Fibroblast of lung (primary cell): ENCODE data around the gene RAB42. TPM values are rescaled to one million over a fixed set of nuclear protein-coding genes. Genes with fewer than 3 reads are reported as not detected.
A peak's percentile ranks its signal among the peaks of the same experiment; 100 is the strongest.

ENCODE experiments used
- DNase-seq, 2 donors: peaks; one replicate each; pipeline versions ENCODE4 v3.0.0 to v3.0.0-alpha.2; 2010; ENCODE audit warnings: low read depth in 2 of 2
- H2AFZ ChIP-seq: 2 replicates; pipeline ENCODE4 v1.5.1; 2012; ENCODE audit warnings: low read length, control low read depth, inconsistent platforms
- H3K27ac ChIP-seq: 2 replicates; pipeline ENCODE4 v1.5.1; 2011; ENCODE audit warnings: low read length, control low read depth; ENCODE audit not compliant: insufficient read depth
- H3K27me3 ChIP-seq: 2 replicates; pipeline ENCODE4 v1.5.1; 2011; ENCODE audit warnings: mild to moderate bottlenecking, low read length; ENCODE audit not compliant: control insufficient read depth, insufficient read depth
- H3K36me3 ChIP-seq: 2 replicates; pipeline ENCODE4 v1.5.1; 2011; ENCODE audit warnings: low read length; ENCODE audit not compliant: control insufficient read depth, insufficient read depth
- H3K4me1 ChIP-seq: 2 replicates; pipeline ENCODE4 v1.5.1; 2011; ENCODE audit warnings: low read length; ENCODE audit not compliant: control insufficient read depth, insufficient read depth; ENCODE audit errors: extremely low read depth
- H3K4me2 ChIP-seq: 2 replicates; pipeline ENCODE4 v1.5.1; 2011; ENCODE audit warnings: low read length, control low read depth; ENCODE audit not compliant: insufficient read depth; ENCODE audit errors: extremely low read depth
- H3K4me3 ChIP-seq, 4 experiments: fragments of 200-600 bp in 1 of 4; sonication (generic) in 1 of 4; replicated peaks in 1 of 4; 2 replicates each; pipeline ENCODE4 v1.5.1; 2011 to 2016; ENCODE audit warnings: low read length in 4 of 4, low read depth in 3 of 4, mild to moderate bottlenecking in 3 of 4, control low read depth in 2 of 4, inconsistent platforms in 1 of 4, mixed read lengths in 1 of 4; ENCODE audit not compliant: insufficient read depth in 1 of 4; ENCODE audit errors: control extremely low read depth in 1 of 4
- H3K79me2 ChIP-seq: 2 replicates; pipeline ENCODE4 v1.5.1; 2012; ENCODE audit warnings: mild to moderate bottlenecking, low read length, inconsistent platforms; ENCODE audit not compliant: control insufficient read depth, insufficient read depth
- H3K9ac ChIP-seq: 2 replicates; pipeline ENCODE4 v1.5.1; 2011; ENCODE audit warnings: mild to moderate bottlenecking, low read length, control low read depth; ENCODE audit not compliant: insufficient read depth
- H3K9me3 ChIP-seq: 2 replicates; pipeline ENCODE4 v1.5.1; 2012; ENCODE audit warnings: low read depth, low read length; ENCODE audit not compliant: control insufficient read depth, insufficient read depth
- H4K20me1 ChIP-seq: 2 replicates; pipeline ENCODE4 v1.5.1; 2011; ENCODE audit warnings: low read length; ENCODE audit not compliant: control insufficient read depth, insufficient read depth; ENCODE audit errors: extremely low read depth
- EZH2 ChIP-seq: IDR thresholded peaks from 2 replicates; pipeline ENCODE4 v1.5.1; 2012; ENCODE audit warnings: low read length, control low read depth, mild to moderate bottlenecking; ENCODE audit errors: missing control alignments
- polyA plus RNA-seq, 2 donors: library from polyadenylated mRNA; depleted of rRNA in 1 of 2; stranded (reverse) in 1 of 2; unstranded in 1 of 2; fragments of >200 nt; gene quantifications; 2 replicates each; pipeline ENCODE4 v1.2.1, GENCODE V29; 2011 to 2012; ENCODE audit warnings: missing spikeins in 1 of 2
- total RNA-seq: library from RNA; depleted of rRNA; stranded (reverse); fragments of >200 nt; gene quantifications from 2 replicates; pipeline ENCODE4 v1.2.1, GENCODE V29; 2014
- TF ChIP-seq, protein P1 (sequence below), 2 donors: IDR thresholded peaks in 1 of 2; conservative IDR thresholded peaks in 1 of 2; 1 replicate in 1 of 2; 2 replicates in 1 of 2; pipeline ENCODE4 v1.5.1; 2011 to 2012; ENCODE audit warnings: low read length in 2 of 2, control low read depth in 1 of 2, inconsistent platforms in 1 of 2, low read depth in 1 of 2, mild to moderate bottlenecking in 1 of 2

Gene RAB42
- total and polyA plus RNA-seq, 2 donors (not counting 1 experiment from before 2014, with no cell fraction given): 3.4 to 5.8 TPM

DNA sequence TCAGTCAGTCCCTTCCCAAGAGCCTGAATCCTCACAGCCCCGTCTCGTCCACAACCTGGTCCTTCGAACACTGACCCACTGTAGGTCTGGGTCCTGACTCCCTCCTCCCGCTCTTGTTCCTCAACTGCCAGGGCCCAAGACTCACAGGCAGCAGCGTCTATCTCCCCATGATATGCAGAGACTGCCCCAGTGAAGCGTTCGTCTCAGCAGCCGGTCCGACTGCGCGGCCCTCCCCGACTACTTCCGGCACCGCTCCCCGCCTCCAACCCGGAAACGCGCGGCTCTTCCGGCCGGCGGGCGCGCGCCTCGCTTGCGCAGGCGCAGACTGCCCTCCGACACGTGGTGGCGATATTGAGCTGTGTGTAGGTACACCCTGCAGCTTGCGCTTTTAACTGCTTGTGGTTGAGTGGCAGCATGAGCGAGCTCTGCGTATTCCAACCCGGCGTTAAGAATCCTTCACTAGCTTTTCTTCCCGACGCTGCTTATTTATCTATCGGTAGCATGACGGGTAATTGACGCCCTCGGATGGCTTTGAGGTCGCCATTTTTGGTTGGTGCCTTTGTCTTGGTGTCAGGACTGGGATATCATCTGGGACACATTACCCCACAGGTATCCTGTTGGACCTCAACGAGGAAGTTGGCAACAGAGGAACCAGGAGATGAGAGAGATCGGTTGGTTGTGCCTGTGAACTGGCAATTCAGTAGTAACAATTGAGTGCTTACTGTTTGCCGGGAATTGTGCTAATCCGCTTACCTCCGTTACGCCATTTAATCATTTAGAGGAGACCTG is 51.0 kb downstream of the RAB42 start, which contains the start of gene TAF12:
TSS of gene TAF12 (minus strand) at position 221 of the 789 bp plus-strand sequence. CDS start 20,986 bp downstream, outside the sequence.
- Histone ChIP-seq H4K20me1 (no peaks in the 10 kb centered on the region), H3K9ac (peak within 1 kb of the TSS; percentile 94), H3K27me3 (no peaks in the 10 kb centered on the region), H3K4me2 (peak within 1 kb of the TSS; percentile 98), H3K79me2 (peaks cover 7% of the 10 kb centered on the region), H3K36me3 (no peaks in the 10 kb centered on the region), H3K4me1 (peaks cover 13% of the 10 kb centered on the region), H3K4me3 (peak within 1 kb of the TSS; percentile 96 to 100 (median 100)), H2AFZ (peak within 1 kb of the TSS; percentile 100), H3K9me3 (no peaks in the 10 kb centered on the region), H3K27ac (peak within 1 kb of the TSS; percentile 92)
- peak; percentile 93 to 95 for DNase-seq
- TF ChIP-seq, protein P1, sequence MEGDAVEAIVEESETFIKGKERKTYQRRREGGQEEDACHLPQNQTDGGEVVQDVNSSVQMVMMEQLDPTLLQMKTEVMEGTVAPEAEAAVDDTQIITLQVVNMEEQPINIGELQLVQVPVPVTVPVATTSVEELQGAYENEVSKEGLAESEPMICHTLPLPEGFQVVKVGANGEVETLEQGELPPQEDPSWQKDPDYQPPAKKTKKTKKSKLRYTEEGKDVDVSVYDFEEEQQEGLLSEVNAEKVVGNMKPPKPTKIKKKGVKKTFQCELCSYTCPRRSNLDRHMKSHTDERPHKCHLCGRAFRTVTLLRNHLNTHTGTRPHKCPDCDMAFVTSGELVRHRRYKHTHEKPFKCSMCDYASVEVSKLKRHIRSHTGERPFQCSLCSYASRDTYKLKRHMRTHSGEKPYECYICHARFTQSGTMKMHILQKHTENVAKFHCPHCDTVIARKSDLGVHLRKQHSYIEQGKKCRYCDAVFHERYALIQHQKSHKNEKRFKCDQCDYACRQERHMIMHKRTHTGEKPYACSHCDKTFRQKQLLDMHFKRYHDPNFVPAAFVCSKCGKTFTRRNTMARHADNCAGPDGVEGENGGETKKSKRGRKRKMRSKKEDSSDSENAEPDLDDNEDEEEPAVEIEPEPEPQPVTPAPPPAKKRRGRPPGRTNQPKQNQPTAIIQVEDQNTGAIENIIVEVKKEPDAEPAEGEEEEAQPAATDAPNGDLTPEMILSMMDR (conservative IDR thresholded peaks at IDR 0.05 in 1 of 2, IDR thresholded peaks at IDR 0.05 in 1 of 2; ENCODE audit: low read depth in 1 of 2, low read length in 2 of 2): peak; percentile 16 to 24
- no peak for TF ChIP-seq EZH2

DNA sequence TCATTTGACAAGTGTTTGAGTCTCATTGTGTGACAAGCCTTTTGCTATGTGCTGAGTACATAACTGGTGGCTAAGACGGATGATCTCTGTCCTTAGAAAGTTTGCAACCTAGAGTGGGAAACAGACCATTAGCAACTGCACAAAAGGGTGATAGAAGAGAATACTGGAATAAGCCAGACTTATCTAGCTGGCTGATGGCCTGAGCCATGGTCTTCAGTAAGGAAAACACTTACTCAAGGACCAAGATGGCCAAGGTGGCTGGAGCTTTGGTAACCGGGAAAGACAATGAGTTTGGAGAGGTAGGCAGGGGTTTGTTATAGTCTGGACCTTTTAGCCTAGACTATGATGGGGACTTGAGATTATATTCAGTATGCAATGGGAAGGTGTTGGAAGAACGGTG is 52.4 kb downstream of the RAB42 start:
- Histone ChIP-seq H3K27ac (peak overlapping the region; percentile 92), H3K4me1 (peaks cover 13% of the 10 kb centered on the region), H3K9ac (no peak overlapping the region), H3K79me2 (peaks cover 7% of the 10 kb centered on the region), H2AFZ (no peak overlapping the region), H3K4me2 (peak overlapping the region; percentile 75), H4K20me1 (no peaks in the 10 kb centered on the region), H3K4me3 (peak overlapping the region in 1 of 4 experiments; percentile 99), H3K36me3 (no peaks in the 10 kb centered on the region), H3K9me3 (no peaks in the 10 kb centered on the region), H3K27me3 (no peaks in the 10 kb centered on the region)
- no peak for TF ChIP-seq EZH2
- TF ChIP-seq, protein P1 (conservative IDR thresholded peaks at IDR 0.05 in 1 of 2, IDR thresholded peaks at IDR 0.05 in 1 of 2; ENCODE audit: low read depth in 1 of 2, low read length in 2 of 2): no peak
- no peak for DNase-seq

Other genes with a start within 250 kb of the RAB42 start
- 4.4 and 6.9 TPM in 2 replicates for gene PHACTR4, start 222.5 kb upstream of the RAB42 start, total RNA-seq
- gene PHACTR4, start 222.5 kb upstream of the RAB42 start, polyA plus RNA-seq: 5.5 and 8.4 TPM in 2 replicates
- 63.6 and 74.0 TPM in 2 replicates for gene RCC1, start 86.2 kb upstream of the RAB42 start, total RNA-seq
- gene RCC1, start 86.2 kb upstream of the RAB42 start, polyA plus RNA-seq: 16.4 and 28.4 TPM in 2 replicates
- gene TRNAU1AP, start 39.2 kb upstream of the RAB42 start, total RNA-seq: 19.0 and 25.1 TPM in 2 replicates
- gene TRNAU1AP, start 39.2 kb upstream of the RAB42 start, polyA plus RNA-seq: 31.7 and 35.7 TPM in 2 replicates
- gene TAF12, start 50.8 kb downstream of the RAB42 start, total RNA-seq: 52.2 and 52.4 TPM in 2 replicates
- 49.7 and 66.2 TPM in 2 replicates for gene TAF12, start 50.8 kb downstream of the RAB42 start, polyA plus RNA-seq
- gene RNU11, start 56.3 kb downstream of the RAB42 start, total RNA-seq: not detected in 2 replicates
- gene RNU11, start 56.3 kb downstream of the RAB42 start, polyA plus RNA-seq: not detected in 2 replicates
- gene GMEB1, start 76.5 kb downstream of the RAB42 start, total RNA-seq: 5.4 and 6.2 TPM in 2 replicates
- gene GMEB1, start 76.5 kb downstream of the RAB42 start, polyA plus RNA-seq: 8.9 and 9.4 TPM in 2 replicates
- 57.3 and 57.5 TPM in 2 replicates for gene YTHDF2, start 144.7 kb downstream of the RAB42 start, total RNA-seq
- 87.9 and 89.0 TPM in 2 replicates for gene YTHDF2, start 144.7 kb downstream of the RAB42 start, polyA plus RNA-seq
- under 0.01 TPM in 1 of 2 replicates, not detected in the other for gene OPRD1, start 219.9 kb downstream of the RAB42 start, total RNA-seq
- gene OPRD1, start 219.9 kb downstream of the RAB42 start, polyA plus RNA-seq: 0.01 TPM in 1 of 2 replicates, not detected in the other